Retinal pigment epithelial cell (primary cell): Measurements from ENCODE around the gene RAB22A.

ENCODE experiments used
- DNase-seq: peaks from one replicate; pipeline ENCODE4 v3.0.0-alpha.2; 2010; ENCODE audit warnings: low read depth
- H3K4me3 ChIP-seq: 2 replicates; pipeline ENCODE4 v1.5.1; 2011; ENCODE audit warnings: mild to moderate bottlenecking, low read length, control low read depth, moderate library complexity
- CTCF ChIP-seq: conservative IDR thresholded peaks from 2 replicates; pipeline ENCODE4 v1.5.1; 2011; ENCODE audit warnings: low read depth, low read length, control low read depth, inconsistent platforms

The RAB22A gene

GRCh38 chr20:58401162-58401561 is 91.6 kb downstream of the RAB22A start:
- TF ChIP-seq CTCF = no peak
- no peak for DNase-seq
- H3K4me3 ChIP-seq = no peak overlapping the region

DNA sequence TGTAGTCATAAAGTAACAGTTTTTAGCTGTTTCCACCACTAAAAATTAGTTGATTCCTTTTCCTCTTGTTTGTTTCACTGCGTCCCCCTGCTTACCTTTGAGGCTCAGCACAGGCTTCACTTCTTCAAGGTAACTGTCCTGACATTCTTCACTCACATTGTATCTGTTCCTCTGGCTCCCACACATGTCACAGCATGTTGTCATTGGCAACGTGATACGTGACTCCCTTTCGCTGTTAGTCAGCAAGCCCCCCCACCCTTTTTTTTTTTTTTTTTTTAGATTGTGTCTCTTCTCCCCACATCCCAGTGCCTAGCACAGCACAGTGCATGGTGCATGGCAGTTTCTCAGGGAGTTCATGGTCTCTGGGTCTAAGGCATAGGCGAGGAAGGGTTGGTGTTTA is 92.8 kb downstream of the RAB22A start:
- DNase-seq = no peak
- TF ChIP-seq CTCF = no peak
- H3K4me3 ChIP-seq = no peak overlapping the region

GRCh38 chr20:58402827-58403226 is 93.3 kb downstream of the RAB22A start:
- no peak for DNase-seq
- no peak overlapping the region for H3K4me3 ChIP-seq
- TF ChIP-seq CTCF = no peak

GRCh38 chr20:58403272-58403671 is 93.8 kb downstream of the RAB22A start:
- no peak overlapping the region for H3K4me3 ChIP-seq
- no peak for DNase-seq
- no peak for TF ChIP-seq CTCF

- no peak overlapping the region for H3K4me3 ChIP-seq
- TF ChIP-seq CTCF = no peak
- no peak for DNase-seq
These were observed 96.2 kb downstream of the RAB22A start for GRCh38 chr20:58405504-58406291.

- TF ChIP-seq CTCF = no peak
- no peak overlapping the region for H3K4me3 ChIP-seq
- no peak for DNase-seq
These were observed 97.0 kb downstream of the RAB22A start for GRCh38 chr20:58406422-58407001.
